GM20431 (cell line): ENCODE results near the gene PSPN.
"Not testable (repeated sequence)": the region's sequence is repeated elsewhere in the genome, so short reads cannot be mapped to it uniquely, and the experiment has no call there.

Source experiments
- in situ Hi-C: fragments of 300-500 bp; cut with MseI, MboI; formaldehyde crosslinking; loops from one replicate; pipeline ENCODE4 v1.15.0; 2020; ENCODE audit warnings: low sequenced_read_pairs; ENCODE audit not compliant: unreplicated experiment

The PSPN gene

GRCh38 chr19:6406401-6406800, 30.7 kb upstream of the PSPN start:
- in situ Hi-C loops = no loop called here

DNA sequence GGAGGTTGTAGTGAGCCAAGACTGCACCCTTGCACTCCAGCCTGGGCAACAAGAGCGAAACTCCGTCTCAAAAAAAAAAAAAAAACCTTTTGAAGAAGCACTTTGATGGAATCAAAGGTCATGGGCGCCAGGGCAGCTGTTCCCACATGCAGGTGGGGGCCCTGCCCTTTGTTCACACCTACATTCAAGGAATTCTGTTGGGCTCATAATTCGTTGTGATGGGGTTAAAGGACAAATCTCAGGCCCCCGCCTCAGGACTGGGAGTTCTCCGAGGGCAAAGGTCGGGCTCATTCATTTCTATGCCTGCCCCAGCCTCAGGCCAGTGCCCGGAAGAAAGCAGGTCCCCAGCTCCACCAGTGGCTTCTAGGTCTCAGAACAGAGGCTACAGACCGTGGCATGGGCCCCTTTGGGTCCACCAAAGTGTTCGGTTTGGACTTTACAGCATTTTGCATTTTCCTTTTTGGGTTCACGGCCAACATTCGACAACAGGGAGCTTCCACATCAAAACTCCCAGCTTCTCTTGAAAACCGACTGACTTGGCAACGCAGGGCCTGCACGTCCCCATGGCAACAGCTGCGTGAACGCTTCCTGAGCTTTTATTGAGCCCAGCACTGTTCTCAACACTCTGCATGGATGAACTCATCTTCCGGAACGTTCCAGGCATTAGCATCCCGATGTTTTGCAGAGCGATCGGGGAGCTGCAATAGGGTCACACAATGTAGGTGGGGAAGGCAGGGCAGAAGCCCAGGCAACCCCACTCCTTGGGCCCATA, 27.3 kb upstream of the PSPN start:
- in situ Hi-C loops = no loop called here

- in situ Hi-C loops = no loop called here
These were observed 26.3 kb upstream of the PSPN start for GRCh38 chr19:6402058-6402457.

DNA sequence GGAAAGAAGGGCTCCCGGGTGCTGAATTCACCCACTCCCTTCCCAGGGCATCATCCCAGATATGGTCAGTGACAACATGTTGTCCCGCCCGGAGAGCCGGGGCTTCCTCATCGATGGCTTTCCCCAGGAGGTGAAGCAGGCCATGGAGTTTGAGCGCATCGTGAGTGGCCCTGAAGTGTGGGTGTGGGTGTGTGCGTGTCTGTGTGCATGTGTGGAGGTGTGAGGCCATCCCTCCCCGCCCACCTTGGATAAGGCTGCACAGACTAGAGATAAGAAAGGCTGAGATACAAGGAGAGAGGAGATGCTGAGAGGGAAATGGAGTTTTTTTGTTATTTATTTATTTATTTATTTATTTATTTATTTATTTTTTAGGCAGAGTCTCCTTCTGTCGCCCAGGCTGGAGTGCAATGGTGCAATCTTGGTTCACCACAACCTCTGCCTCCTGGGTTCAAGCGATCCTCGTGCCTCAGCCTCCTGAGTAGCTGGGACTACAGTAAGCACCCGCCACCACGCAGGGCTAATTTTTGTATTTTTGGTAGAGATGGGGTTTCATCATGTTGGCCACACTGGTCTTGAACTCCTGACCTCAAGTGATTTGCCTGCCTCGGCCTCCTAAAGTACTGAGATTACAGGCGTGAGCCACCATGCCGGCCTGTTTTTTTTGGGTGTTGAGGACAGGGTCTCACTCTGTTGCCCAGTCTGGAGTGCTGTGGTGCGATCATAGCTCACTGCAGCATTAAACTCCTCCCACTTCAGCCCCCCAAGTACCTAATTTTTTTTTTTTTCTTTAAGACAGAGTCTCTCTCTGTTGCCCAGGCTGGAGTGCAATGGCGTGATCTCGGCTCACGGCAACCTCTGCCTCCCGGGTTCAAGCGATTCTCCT, 24.6 kb upstream of the PSPN start:
- in situ Hi-C loops = not testable (repeated sequence)

DNA sequence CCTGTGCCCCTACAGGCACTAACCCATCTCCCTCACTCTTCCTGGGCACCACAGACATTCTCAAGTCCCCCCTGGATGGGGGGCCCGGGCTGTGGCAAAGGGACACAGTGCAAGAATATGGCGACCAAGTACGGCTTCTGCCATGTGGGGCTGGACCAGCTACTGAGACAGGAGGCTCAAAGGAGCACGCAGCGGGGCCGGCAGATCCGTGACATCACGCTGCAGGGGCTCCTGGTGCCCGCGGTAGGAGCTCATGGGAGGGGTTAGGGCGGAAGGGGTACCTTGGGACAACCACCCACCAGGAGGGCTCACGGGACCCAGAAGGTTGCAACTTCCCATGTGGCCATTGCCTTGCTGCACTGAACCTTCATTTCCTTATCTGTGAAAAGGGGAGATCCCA, 20.6 kb upstream of the PSPN start:
- in situ Hi-C loops = no loop called here

- in situ Hi-C loops = no loop called here
These were observed 19.1 kb upstream of the PSPN start for GRCh38 chr19:6394831-6395230.

- in situ Hi-C loops = no loop called here
These were observed 18.3 kb upstream of the PSPN start for GRCh38 chr19:6393983-6394412.

- in situ Hi-C loops = no loop called here
These were observed 17.6 kb upstream of the PSPN start, which contains the start of gene GTF2F1 for GRCh38 chr19:6393074-6393982. GTF2F1 (minus strand) TSS chr19:6393164; CDS start chr19:6392995, 169 bp downstream.

GRCh38 chr19:6392221-6393073, 16.7 kb upstream of the PSPN start:
- in situ Hi-C loops = no loop called here

DNA sequence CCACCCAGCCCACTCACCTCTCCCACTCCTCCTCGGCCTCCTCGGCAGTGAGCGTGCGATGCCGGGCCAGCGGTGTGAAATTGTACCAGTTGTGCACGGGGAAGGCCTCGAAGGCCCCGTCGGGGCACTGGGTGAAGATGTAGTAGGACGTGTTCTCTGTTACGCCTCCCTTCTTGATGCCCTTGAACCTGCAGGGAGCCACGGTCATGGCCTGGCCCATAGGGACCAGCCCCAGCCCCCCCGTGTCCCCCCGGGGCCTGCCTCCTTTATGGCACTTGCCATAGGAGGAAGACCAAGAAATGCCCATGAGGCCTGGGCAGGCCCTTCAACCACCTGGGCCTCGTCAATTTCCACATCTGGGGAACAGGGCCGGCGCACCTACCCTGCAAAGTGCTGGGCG, 11.6 kb upstream of the PSPN start:
- in situ Hi-C loops = no loop called here

DNA sequence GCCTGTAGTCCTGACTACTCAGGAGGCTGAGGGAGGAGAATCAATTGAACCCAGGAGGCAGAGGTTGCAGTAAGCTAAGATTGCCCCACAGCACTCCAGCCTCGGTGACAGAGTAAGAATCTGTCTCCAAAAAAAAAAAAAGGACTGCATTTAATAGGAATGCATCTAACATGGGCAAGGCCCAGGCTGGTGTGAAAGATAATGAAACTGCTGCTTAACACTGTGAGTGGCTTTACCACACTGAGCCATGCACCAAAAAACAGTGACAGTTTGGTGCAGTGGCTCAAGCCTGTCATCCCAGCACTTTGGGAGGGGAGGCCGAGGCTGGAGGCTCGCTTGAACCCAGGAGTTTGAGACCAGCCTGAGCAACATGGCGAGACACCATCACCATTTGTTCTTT, 8.6 kb upstream of the PSPN start:
- in situ Hi-C loops = no loop called here

GRCh38 chr19:6383188-6383587, 7.5 kb upstream of the PSPN start:
- in situ Hi-C loops = no loop called here

GRCh38 chr19:6381030-6381750, 5.5 kb upstream of the PSPN start:
- in situ Hi-C loops = no loop called here

DNA sequence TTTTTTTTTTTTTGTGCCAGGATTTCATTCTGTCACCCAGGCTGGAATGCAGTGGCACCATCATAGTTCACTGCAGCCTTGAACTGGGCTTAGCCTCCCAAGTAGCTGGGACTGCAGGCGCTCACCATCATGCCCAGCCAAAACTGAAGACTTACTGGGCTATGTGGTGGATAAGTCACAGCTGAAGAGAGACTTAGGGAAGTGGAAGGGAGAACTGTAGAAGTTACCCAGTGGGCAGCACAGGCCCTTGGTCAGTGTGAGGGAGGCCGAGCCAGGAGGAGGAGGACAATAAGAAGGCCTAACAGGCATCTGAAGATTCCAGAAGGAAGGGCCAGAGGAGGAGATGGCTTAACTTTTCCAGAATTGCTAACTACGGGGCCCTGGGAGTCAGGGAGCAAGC, 4.0 kb upstream of the PSPN start:
- in situ Hi-C loops = no loop called here

GRCh38 chr19:6378486-6378885, 2.8 kb upstream of the PSPN start:
- in situ Hi-C loops = no loop called here

- in situ Hi-C loops = no loop called here
These were observed 2.3 kb upstream of the PSPN start for GRCh38 chr19:6378041-6378440.

DNA sequence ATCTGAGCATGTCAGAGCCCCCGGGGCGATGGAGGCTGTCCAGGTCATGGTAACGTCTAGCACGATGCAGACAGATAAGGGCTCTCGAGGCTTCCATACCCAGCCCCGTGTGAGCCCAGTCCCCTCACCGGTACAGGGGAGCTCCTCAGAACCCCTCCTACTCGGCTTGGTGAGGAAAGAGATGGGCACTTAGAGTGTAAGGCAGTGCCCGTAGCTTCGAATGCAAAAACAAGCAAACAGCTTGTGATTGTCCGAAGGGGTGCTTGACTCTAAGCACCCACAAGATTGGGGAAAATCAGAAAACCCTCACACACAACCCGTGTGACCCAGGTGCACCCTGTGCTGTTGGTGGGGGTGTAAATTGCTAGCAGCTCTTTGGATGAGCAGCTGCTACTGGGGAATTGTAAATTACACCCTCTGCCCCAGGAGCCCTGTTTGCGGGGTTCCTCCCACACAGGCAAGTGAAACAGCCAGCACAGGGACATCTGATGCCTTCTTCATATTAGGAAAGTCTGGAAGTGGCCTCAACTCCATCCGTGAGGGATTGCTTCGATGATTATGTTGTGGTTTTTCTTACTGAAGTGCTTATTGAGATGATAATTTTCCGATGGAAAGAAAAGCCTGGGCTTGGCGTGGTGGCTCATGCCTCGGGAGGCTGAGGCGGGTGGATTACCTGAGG, 918 bp upstream of the PSPN start:
- in situ Hi-C loops = no loop called here

DNA sequence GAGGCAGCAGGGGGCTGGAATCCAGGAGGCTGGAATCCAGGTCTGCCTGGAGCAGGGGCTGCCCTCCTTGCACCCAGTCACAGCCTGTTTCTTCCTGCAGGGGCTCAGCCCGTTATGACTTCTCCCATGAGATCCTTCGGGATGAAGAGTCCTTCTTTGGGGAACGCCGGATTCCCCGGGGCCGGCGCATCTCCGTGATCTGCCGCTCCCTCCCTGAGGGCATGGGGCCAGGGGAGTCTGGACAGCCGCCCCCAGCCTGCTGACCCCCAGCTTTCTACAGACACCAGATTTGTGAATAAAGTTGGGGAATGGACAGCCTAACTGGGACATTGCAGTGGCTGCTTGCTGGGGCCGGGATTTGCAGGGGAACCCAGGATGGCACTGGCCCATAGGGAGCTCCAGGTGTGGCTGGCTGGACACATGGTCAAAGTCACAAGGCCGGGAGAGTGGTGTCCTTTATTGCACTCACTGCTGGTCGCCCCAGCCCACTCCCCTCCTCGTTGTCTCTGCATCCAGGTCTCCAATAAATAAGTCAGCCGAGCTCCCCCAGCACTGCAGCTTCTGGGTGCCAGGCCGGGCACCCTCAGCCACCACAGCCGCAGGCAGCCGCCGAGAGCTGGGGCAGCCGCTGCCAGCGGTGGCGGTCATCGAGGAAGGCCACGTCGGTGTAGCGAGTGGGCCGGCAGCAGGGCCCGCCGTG, 872 bp downstream of the PSPN start:
- in situ Hi-C loops = no loop called here
